Fibroblast of skin of right biceps (primary cell): ENCODE results near the gene RMI2.

Experiments
- DNase-seq: peaks from one replicate; pipeline ENCODE4 v3.0.0-alpha.2; 2013

The RMI2 gene

DNA sequence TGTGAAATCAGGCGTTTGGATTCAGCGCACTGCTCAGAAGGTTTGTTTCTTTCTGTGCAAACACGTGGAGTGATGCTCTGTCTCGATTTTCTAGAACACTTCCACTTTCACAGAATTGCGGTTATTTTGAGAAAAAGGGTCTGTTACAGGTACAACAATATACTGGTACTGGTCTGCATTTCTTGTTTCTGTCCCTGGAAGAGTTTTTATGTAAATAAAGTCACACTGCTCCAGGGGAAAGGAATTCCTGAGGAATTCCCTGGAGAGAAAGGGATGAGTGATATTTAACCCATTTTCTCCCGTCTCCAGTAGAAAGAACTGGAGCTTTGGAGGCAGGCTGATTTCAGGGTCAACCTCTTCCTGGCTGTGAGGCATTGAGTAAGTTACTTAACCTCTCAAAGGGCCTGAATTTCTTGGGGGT is 16.2 kb upstream of the RMI2 start:
- DNase-seq, result peak; percentile 77

DNA sequence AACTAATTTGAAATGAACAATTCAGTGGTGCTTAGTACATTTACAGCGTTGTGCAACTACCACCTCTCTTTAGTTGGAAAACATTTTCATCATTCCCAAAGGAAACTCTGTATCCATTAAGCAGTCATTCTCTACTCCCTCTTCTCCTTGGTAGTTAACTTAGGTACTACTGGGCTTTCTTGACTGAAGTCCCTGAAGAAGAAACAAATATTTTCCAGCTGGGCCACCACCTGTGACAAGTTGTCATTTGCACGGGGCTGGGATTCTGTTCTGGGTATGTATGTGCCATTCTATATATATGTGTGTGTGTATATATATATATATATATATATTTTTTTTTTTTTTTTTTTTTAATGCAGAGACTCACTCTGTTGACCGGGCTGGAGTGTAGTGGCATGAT is 15.4 kb upstream of the RMI2 start:
- no peak for DNase-seq

DNA sequence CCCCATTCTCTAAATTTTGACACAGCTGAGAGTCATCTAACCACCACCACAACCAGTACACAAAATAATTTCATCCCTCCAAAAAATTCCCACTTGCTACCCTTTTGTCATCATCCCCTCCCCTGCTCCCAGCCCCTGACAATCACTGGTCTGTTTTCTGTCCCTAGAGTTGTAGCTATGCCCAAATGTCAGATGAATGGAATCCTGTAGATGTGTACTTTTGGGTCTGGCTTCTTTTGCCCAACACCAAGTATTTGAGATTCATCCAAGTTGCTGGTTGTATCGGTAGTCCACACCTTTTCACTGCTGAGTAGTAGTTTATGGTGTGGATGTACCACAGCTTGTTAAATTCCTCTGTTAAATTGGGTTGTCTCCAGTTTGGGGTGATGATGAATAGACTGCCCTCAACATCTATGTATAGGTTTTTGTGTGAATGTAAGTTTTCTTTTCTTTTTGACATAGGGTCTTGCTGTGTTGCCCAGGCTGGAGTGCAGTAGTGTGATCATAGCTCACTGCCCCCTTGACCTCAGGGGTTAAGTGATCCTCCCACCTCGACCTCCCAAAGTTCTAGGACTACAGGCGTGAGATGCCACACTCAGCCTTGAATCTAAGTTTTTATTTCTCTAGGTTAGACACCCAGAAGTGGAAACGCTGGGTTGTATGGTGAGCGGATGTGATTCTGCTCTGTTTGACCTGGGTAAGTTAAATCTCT is 14.6 kb upstream of the RMI2 start:
- no peak for DNase-seq

DNA sequence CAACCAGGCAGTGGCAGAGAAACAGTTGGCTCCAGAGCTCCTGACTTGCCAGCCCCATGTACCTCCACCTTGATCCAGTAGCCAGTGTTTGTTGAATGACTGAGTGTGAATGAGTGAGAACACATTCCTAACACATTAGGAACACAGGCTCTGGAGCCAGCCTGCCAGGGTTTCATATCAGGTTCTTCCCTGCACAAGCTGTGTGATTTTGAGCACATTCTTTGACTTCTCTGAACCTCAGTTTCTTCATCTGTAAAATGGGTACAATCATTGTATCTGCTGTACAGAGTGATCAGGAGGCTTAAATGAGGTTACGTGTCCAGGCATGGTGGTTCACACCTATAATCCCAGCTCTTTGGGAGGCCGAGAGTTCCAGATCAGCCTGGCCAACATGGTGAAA is 13.3 kb upstream of the RMI2 start:
- no peak for DNase-seq

DNA sequence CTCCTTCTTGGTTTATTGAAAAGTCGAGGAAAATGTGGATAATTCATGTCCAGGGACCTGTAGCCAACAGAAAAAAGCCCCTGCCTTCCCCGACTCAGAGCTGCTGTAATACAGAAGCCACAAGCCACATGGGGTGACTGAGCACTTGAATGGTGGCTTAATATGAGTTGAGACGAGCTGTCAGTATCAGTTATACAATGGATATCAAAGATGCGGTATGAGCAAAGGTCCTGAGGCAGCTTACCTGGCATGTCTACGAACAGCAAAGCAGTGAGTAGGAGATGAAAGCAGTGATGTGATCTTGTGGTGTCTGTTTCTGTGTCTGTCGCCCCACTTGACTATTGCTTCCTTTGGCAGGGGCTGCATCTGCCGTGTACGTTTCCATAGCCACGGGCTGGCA is 12.2 kb upstream of the RMI2 start:
- DNase-seq, result no peak

DNA sequence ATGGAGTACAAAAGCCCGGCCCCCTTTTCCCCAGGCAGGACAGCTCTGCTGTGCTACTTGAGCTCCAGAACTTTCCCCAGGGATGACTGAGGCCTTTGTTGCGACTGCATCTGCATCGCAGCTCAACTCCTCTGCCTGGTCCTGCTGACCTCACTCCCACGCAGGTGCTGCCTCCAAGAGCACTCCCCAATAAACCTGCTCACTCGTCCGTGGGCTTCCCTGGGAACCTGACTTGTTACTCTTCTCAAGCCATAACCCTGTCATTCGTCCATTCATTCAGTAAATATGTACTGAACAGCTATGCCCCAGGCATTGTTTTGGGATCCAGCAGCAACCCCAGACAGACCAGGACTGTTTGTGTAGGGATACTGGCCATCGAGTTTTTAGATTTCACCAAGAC is 11.6 kb upstream of the RMI2 start:
- DNase-seq, result no peak

DNA sequence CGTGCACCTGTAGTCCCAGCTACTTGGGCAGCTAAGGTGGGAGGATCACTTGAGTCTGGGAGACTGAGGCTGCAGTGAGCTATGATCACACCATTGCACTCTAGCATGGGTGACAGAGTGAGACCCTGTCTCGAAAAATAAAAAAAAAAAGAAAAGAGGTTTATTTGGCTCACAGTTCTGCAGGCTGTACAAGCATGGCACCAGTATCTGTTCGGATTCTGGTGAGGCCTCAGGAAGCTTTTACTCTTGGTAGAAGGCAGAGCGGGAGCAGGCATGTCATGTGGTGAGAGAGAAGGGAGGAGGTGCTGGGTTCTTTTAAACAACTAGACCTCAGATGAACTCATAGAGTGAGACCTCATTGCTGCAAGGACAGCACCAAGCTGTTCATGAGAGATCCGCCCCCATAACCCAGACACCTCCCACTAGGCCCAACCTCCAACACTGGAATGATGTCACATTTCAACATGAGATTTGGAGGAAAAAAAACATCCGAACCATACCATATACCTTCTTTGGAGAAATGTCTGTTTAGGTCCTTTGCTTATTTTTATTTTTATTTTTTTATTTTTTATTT is 10.3 kb upstream of the RMI2 start:
- no peak for DNase-seq

DNA sequence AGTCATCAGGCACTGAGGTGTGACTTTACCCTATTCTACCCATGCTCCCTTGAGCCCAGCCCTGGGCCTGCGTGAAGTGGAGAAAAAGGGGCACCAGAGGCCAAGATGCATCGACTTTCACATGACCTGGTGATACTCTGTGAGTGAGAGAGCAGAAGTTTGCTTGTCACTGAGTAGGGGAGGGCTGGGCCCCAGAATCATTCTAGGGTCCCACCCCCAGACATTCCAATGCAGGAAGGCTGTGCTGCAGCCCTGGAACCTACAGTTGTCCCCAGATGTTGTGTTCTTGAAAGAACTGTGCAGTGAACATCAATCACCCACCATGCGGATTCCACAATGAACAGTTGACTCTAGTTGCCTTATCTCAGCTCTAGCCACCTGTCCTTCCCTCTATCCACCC is 6.2 kb upstream of the RMI2 start:
- DNase-seq, result no peak

DNA sequence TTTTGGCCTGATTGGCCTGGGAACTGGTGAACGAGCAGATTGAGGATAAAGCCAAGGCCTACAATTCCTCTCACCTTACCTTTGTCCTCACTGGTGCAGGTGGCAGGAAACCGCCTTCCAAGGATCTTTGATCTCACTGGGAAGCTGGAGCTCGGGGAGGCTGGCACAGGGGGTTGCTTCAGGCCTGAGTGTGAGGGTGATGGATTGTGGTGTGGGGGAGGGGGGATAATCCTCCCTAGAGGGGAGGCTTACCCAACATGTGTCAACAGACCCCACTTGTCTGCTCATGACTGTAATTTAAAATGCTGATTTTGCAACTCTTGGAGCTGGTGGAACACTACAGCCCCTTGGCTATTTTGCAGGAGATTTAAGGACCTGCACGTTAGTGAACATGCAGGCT is 4.5 kb upstream of the RMI2 start:
- no peak for DNase-seq

DNA sequence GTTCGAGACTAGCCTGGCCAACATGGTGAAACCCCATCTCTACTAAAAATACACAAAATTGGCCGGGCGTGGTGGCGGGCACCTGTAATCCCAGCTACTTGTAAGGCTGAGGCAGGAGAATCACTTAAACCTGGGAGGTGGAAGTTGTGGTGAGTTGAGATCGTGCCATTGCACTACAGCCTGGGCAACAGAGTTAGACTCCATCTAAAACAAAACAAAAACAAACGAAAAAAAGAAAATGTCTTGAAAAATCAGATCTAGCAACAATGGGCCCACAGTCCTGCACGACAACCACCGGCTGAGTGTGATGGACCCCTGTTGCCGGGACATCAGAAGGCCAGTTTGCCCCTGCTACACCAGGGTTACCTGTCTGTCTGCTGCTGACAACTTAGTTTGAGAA is 3.9 kb upstream of the RMI2 start:
- DNase-seq, result no peak

DNA sequence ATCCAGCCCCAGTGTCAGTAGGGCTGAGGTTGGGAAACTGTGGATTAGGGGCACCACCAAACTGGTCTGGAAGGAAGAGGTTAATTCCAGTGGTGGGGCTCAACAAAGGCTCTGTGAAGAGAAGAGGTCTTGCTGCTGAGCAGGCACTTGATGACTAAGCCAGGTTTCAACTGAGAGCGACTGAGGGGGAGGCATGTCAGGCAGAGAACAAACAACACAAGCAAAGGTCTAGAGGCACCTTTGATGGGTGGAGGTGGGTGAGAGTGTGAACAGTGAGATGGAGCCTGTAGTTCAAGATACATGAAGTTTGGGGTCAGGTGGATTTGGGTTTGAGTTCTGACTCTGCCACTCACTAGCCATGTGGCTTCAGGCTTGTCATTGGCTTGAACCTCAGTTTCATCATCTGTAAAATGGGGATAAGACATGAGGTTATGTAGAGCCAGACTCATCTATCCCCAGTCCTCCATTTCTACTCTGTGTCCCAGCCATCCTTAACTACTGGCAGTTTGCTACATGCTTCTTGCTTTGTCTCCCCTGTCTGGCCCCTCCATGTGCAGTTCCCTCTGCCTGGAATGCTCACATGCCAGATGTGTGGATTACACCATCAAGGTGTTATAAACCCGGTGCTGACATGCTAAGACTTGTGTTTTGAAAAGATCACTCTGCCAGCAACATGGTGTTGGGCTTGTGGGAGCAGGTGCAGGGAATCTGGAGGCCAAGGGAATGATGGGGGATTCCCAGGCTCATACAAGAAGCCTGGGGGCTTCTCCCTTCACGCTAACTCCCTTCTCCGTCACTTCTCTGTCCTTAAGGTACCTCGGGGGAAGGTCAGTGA is 3.0 kb upstream of the RMI2 start:
- no peak for DNase-seq

DNA sequence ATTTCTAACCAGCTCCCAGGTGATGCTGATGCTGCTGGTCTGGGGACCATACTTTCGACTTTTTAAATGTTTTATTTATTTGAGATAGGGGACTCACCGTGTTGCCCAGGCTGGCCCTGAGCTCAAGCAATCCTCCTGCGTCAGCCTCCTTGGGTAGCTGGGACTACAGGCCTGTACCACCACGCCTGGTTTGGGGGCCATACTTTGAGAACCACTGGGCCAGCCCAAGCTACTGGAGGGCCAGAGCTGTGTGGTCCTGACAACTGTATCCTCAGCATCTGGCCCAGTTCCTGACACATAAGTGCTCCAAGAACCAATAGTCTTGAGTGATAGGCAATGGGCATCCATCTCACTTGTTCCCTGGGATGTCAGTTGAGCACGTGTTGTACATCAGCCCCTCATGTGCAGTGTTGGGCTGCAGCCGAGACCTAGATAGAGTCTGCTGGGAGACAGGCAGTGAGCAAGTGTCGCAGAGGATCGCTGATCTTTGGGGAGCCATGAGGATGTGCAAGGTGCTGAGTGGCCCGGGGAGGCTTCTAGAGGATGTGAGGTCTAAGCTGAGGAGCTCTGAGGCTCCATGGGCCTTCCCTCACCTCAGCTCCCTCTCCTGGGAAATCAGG is 1.6 kb downstream of the RMI2 start:
- no peak for DNase-seq

DNA sequence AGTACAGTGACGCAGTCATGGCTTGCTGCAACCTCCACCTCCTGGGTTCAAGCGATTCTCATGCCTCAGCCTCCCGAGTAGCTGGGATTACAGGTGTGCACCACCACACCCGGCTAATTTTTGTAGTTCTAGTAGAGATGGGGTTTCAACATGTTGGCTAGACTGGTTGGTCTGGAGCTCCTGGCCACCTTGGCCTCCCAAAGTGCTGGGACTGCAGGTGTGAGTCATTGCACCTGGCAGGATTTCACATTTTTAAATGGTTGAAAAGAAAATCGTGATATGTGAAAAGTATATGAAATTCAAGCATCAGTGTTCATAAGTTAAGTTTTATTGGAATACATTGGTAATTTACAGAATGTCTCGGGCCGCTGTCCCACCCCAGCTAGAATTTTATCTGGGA is 2.6 kb downstream of the RMI2 start:
- DNase-seq, result no peak

DNA sequence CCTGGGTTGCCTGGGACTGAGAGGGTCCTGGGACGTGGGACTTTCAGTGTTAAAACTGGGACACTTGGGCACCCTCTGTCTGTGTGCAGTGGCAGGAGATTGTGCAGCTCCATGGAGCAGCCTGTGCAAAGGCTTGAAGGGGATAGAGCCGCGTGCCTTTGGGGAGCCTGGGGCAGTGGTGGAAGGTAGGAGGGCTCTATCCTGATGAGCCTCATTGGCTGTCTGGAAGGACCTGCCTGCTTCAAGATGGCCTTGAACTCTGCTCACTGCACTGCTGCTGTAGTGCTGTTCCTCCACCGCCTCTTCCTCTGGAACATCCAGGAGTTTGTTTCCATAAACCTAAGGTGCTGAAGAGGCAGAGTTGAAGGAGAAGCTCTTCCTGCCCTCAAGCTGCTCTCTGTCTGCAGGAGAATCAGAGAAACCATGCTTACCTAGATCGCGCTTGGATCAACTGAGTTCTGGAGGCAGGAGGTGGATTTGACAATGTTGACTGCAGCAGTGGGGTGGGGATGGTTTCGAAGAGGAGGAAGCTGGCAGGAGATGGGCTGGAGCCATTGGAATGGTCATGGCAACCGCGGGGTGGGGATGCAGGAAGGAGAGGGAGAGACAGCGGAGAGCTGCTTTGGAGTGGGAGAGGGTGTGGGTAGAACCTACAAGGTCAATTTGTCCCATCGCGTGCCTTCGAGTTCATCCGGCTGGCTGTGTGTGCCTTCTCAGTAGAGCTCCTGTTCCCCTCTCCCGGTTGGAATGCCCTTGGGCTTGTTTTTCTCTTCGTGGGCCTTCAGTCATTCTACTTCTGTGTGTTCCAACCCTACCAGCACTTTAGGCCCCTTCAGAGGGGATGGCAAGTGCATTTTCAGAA is 3.7 kb downstream of the RMI2 start:
- DNase-seq, result no peak

DNA sequence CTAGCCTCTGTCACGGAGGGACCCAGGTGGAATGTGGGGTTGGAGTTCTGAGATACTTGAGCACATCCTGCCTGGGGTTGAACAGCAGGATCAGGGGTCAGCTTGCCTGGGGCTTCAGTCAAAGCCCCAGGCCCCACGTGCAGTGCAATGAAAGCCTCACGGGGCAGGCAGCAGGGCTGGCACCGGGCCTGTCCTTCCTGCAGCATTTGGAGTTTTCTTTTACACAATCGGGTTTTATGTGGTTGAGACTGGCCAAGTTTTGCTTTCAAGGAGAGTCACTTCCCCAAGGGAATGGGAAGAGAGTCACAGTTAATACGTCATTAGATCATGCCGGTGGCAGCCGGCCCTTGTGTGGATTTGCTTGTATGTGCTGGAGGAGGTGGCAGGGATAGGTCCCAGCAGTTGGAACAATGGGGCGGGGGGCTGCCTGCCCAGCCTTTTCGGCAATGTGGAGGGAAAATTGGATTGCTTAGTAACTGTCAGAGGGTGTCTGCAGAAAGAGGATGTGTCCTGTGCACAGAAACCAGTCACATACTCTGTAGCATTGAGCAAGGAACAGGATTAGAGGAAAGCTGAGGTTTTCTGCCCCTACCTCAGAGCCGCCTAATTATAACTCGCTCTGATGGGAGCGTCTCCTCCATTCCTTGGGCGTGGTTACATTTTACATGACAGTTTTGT is 4.5 kb downstream of the RMI2 start:
- DNase-seq, result peak; percentile 83

DNA sequence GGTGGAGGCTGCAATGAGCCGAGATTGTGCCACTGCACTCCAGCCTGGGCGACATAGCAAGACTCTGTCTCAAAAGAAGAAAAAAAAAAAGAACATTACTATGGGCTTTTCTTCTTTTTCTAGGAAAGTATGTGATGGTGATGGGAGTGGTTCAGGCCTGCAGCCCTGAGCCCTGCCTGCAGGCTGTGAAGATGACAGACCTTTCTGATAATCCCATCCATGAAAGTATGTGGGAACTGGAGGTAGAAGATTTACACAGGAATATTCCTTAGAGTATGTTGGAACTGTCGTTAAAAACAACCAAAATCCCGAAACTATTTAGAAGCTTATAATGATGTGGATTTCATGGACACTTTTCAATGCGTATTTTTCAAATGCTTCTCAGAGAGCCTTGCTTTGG is 5.3 kb downstream of the RMI2 start:
- no peak for DNase-seq

DNA sequence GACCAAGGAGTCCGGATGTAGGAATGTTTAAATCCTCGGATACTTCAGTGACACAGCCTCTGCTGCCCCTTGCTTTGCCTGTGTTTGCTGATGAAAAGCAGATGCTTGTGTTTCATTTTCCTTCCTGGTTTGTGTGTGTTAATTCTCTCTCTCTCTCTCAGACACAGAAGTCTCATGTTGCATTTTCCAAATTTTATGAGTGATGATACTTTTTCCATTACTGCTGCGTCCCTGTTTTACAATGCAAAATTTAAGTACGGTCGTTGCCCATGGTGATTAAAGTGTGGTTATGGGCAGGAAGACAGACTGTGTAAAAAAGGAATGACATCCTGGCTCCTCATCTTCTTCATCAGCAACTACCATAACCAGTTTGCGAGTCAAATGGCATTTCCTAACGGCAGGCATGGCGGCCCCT is 5.7 kb downstream of the RMI2 start:
- DNase-seq, result peak; percentile 91

DNA sequence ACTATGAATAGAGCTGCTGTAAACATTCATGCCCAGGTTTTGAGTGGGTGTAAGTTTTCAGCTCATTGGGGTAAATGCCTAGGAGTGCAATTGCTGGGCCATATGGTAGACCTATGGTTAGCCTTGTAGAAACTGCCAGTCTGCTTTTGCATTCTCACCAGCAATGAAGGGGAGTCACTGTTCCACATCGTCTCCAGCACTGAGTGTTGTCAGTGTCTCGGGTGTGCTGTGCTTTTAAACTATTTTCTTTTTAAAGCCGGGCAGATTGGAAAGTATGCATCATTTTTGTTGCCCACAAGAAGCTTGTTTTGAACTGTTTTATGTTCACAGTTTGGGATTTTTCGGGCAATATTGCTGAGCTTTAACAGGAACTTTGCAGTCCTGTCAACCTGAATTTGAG is 7.9 kb downstream of the RMI2 start:
- no peak for DNase-seq

DNA sequence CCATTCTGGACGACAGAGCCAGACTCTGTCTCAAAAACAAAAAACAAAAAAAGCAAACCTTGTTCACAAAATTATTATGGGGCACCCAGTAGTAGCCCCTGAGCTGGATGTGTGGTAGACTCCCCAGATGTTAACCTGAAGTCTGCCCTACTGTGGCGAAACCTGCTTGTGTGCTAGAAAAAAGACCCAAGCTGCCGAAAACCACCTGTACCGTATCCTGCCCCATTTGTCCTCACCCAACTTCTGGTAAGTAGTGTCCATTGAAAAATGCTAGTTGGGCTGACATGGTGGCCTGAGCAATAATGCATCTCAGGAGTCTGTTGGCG is 9.1 kb downstream of the RMI2 start:
- DNase-seq, result no peak

DNA sequence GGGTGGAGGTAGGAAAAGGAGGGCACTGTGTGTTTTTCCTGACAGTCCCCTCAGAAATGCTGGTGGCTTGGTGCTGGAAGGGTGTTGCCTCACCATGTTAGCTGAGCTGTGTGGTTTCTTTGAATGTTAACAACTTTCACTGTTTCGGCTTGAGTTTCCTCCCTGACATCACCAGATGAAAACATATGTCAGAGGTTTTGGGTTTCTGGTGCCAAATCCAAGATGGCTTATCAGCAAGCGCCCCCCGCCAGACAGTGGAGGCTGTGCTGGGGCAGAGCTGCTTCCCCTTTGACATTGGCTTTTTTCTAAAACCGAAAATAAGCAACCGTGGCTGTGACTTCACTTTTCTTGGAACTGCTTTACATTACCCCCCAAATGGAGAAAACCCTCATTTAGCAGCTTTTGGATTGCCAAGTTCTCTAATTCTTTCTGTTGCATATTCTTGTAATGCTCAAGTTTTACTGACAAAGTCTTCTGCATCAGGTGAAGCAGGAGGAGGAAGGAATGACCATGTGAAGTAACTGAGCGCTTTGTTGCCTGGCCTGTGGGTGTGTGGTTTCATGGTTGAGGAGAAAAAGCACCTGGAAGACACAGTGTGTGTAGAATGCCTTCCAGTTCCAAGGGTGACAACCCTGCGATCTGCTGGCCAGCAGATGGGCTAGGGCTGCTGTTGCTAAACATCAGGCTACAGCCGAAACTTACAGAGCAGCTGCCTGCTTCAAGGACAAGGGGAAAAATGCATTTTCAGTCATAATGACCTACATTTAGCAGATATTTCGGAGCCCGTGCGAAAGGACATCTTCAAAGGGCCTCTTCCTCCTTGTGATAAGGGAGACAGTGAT is 9.7 kb downstream of the RMI2 start:
- peak; percentile 61 for DNase-seq

DNA sequence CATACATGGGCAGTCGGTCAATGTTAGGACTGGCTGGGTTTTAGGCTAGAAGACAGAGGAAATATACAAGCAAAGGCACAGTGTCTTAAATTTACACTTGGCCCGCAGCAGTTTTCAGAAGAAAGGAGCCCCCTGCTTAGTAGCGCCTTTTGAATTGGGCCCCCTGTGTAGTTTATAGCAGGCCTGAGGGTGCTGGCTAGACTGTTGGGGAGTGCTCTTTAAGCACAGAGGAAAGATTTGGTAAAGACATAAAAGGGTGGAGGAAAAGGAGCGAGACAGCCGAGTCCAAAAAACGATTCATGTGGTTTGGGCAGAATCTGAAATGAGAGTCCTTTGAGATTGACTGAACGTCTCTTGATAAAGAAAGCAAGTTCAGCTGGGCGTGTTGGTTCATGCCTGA is 10.6 kb downstream of the RMI2 start:
- no peak for DNase-seq
